HG03280 (cell line): ENCODE measurements around the gene SSTR5.

Source experiments
- ATAC-seq: cut with Tn5 transposase; IDR thresholded peaks from one replicate; pipeline ENCODE4 v1.9.1; 2021; ENCODE audit warnings: mild to moderate bottlenecking, moderate library complexity; ENCODE audit not compliant: unreplicated experiment

SSTR5 gene

DNA sequence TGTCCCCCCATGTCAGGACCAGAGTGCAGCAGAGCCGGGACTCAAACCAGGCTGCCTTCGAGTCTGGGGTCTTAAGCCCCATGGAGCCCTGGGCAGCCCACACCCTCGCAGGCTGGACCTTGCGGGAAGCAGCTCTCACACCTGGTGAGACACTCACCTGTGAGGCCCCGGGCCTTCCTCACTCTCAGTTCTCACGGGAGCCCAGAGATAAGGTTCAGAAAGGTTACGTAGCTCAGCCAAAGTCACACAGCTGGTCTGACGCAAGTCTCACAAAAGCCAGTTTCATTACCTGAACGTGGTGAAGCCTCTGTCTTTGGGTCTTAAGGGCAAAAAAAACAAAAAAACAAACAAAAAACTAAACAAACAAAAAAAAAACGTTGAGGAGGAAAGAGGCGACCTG lies 32.8 kb upstream of the SSTR5 start:
- ATAC-seq = no peak

DNA sequence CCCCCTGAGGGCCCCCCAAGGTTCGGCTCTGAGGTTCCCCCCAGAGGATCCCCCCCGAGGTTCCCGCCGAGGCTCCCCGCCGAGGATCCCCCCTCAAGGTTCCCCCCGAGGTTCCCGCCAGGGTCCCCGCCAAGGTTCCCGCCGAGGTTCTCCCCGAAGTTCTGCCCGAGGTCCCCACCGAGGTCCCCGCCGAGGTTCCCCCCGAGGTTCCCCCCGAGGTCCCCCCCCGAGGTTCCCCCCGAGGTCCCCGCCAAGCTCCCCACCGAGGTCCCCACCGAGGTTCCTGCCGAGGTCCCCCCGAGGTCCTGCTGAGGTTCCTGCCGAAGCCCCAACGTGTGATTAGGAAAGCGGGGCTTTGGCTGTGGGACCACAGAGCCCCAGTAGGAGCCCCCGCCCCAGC lies 32.2 kb upstream of the SSTR5 start:
- ATAC-seq = no peak

DNA sequence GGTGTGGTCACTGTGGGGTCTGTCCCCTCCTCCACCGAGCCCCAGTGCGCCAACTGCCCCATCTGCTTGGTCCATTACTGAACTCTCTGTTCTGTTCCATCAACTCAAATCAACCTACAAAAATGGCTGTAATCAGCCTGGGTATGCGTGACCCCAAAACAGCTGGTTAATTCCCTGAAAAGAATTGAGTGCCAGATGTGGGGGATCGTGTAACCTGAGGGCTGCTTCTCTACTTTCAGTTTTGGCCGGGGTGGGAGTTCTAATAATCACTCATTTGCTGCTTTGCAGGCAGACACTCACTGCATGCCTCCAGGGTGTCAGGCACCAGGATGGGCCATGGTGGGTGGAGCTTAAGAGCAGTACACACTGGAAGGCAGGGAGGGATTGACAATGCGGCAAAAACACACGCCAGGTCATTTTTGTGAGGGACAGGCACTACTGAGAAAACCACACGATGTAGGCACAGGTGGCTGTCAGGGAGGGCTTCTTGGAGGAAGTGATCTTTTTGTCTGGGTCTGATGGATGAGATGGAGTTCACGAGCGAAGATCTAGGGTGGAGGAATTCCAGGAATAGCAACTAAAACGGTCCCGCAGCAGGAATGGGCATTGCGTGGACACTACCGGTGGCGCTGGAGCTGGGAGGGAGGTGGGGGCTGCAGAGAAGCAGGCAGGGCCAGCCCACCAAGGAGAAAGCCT lies 30.4 kb upstream of the SSTR5 start:
- no peak for ATAC-seq

DNA sequence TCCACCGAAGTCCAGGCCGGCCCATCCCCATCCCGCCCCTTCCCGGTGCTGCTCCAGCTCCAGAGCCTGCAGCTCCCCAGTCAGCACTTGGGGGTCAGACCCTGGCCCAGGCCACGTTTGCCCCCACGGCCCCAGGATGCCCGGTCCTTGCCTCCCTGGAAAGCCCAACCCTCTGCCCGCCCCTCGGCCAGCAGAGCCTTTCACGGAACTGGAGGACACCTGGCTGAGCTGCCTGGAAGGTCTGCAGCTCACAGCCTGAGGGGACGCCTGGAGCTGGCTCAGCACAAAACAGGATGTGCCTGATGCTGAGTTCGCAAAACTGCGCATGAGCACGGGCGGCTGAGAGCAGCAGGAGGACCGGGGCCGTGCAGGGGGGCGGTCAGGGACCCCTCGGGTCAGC lies 29.7 kb upstream of the SSTR5 start:
- ATAC-seq = no peak

DNA sequence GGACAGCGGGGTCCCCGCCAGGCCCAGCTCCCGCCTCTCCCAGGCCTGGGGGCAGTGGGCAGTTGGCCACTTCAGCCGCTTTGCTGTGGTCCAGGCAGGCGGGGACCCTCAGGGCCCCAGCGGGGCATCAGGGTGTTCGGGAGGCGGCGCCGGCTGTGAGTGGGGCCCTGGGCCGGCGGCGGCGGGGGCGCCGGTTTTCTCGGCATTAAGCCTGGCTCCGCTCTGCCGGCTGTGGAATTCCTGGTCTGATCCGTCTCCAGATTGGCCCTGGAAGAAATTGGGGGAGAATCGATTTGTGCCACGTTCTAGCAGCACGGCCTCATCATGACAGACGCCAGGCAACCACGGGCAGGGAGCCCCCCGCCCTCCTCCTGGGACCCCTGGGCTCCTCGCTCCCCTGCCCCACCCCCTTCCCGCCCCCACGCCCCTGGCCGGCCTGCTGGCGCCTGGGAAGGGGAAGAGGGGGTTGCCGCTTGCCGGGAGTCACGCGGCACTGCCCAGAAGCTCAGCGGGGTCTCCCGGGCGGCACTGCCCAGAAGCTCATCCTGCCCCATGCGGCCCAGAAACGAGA lies 28.6 kb upstream of the SSTR5 start:
- no peak for ATAC-seq

DNA sequence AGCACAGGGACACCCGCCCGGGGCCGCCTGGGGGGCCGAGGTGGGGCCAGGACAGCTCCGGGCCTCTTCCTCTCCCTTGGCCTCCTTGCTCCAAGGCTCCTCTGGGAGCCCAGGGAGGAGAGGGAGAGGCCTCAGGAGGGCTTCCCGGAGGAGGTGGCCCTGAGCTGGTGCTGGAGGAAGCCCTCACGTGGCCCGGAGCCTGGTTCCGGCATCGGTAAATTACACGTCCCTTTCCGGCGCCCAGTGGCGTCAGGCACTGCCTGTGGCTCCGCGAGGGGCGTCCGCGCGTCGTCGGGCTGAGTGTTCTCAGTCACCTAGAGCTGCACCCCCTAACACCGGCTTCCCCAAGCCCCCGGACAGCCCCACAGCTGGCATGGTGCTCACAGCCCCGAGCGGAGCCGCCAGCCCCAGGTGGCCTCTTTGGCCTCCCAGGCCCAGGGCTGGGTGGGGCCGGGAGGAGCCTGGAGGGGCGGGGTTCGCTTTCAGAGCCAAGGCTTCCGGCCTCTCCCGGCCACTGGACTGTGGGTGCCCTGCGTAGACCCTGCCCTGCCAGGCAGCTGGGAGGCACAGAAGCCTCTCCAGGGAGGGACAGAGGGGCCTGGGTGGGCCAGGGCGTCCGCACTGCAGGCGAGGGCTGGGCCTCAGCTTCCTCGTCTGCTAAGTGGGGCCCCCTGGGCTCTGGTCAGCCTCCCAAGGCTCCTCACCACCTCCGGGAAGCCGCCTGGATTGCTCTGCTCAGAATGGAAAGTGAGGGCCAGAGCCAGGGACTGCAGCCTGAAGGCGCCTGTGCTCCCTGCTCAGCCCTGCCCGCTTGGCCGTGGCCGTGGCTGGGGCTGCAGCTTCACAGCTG lies 27.9 kb upstream of the SSTR5 start:
- no peak for ATAC-seq

DNA sequence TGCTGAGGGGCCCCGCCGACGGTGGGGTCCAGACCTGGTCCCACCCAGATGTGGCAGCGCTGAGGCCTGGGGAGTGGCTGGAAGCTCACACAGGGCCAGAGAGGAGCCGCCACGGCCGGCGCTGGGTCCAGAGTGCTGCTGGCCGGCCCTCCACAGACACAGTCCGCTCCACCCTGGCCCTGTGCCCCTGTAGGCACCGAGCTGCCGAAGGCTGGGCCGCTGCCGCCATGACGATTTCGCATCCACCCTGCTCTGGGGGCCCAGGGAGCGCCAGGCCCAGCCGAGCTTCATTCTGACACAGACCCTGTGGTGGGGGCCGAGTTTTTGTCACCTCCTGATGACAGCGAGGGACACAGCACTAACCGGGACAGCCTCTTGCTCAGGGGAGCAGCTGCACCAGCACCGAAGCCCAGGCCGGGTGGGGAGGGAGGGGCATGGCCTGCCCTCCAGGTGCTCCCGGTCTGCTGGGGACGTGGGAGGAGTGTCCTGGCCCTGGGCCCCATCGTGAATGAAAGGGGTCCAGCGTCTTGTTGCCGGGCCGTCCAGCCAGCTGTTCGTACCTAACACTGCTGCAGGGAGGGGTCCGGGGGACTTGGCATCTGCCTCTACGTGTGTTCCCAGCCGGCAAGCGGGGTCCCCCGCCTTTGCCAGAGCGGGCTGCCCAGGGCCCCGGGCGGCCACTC lies 27.1 kb upstream of the SSTR5 start:
- ATAC-seq = no peak

DNA sequence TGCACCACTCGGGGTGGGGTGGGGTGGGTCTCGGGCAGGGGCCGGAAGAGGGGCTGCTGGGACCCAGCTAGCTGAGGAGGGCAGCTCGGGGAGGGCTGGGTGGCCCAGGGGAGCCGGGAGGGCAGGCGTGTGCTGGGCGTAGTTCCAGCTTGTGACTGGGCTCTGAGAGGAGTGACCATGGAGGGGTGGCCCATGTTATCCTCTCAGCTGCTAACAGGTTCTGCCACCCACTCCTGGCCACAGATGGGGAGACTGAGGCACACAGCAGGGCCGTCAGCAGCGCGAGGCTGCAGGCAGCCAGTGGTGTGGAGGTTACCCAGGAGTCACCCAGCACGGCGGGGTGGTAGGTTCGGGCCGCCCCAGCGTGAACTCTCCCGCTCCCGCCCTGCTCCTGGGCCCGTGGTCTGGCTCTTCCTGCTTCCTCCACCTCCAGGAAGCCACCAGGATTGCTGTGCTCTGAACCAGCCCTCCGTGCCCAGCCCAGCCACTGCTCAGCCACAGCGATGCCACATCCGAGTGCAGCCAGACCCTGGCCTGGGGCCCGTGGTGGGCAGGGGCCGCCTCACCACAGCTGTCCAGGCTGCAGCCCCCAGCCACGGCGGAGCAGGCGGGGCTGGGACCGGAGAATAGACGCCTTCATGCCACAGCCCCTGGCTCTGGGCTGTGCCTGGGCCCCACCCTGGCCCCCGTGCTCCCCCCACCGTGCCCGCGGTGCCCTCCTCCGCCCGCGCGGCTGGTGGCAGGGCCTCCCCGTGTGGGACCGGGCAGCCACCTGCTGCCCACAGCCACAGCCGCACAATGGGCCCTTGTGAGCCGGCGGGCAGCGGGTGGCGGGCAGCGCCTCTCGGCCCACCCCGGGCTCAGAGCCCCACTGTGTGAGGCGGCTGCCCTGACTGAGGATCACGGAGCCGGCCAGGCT lies 26.3 kb upstream of the SSTR5 start:
- no peak for ATAC-seq

DNA sequence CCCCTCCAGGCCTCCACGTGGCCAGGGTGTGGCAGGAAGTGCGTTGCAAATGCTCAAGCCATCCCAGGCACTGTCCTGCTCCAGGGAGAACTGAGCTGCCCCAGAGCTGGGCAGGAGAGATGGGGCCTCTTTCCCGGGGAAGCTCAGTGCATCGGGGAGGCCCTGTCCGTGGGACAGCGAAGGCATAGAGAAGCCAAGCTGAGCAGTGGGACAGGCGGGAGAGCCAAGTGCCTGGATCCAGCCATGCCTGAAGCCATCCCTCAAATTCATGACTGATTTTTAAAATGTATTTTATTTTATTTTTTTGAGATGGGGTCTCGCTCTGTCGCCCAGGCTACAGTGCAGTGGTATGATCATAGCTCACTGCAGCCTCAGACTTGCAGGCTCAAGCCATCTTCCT lies 25.4 kb upstream of the SSTR5 start:
- ATAC-seq = no peak

DNA sequence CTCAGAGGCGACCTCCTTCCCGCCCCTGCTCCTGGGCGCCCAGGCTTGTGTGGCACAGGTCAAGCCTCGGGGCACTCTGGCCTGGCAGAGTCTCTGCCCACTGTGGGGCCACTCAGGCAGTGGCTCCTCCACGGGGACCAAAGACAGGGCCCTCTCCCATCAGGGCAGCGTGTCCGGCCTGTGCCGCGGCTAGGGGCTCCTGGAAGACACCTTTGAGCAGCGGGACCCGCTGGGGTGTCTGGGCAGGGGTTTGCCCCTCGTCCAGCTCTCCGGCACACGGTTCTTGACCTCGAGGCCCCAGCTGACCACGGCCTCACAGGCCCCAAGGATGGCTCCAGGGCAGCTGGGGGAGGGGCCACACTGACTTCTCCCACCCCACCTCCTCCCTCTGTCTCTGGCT lies 24.7 kb upstream of the SSTR5 start:
- no peak for ATAC-seq

DNA sequence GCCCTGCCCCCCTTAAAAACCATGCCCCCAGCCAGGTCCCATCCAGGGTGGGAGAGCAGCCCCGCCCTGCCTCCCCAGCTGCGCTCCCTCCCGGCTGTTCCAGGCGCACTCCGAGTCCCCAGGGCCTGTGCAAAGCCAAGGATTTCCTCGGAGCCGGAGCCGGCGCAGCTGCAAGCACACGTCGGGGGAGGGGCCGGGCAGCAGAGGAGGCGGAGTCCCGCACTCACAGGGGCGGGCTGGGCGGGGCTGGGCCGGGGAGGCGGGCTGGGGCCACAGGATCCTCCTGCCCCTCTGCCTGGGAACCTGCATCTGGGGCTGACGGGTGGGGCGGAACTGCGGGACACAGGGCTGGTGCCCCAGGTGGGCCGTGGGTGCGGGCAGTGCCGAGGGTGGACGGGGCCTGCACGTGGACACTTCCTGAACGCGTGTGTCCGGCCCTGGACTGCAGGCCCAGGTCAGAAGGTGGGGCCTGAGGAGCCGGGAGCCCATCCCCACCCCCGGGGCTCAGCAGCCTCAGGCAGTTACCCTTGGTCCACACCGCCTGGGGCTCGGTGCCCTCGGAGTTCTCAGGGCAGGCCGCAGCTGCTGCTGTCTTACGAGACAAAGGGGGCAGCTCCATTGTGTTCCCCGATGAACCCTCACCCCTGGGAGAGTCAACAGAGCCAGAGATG lies 24.0 kb upstream of the SSTR5 start:
- no peak for ATAC-seq

DNA sequence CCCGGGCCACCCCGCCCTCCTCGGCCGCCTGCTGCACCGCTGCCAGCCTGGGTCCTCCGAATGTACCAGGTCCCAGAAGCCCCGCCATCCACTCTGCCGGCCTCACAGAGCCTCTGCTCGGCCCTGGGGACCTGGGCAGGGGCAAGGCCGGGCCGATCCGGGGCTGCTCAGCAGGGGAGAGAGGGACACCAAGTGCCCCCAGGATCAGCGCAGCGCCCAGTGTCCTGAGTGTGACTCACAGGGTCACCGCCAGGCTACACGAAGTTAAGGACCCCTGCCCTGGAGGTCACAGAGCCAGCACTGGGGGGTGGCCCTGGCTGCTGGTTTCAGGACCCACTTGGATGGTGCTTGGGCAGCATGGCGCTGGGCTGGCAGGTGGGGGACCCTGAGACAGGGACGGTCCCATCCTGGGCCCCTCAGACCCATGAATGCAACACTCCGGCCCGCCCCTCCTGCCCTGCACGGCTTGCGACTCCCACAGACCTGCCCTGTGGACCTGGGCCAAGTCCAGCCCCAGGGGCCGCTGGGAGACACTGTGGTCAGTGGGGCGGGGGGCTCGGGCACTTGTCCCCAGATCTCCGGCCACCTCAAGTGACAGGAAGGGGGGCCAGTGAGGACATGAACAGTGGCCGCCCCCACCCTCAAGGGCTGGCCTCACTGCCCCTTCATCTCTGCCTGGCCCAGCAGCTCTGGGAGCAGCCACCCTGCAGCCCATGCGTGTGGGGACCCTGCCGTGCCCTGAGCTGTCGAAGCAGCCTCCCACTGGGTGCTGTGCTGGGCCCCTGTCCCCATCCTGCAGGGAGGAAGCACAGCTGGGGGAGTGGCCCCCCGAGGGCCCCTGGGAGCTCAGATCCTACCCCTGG lies 23.2 kb upstream of the SSTR5 start:
- ATAC-seq = no peak

DNA sequence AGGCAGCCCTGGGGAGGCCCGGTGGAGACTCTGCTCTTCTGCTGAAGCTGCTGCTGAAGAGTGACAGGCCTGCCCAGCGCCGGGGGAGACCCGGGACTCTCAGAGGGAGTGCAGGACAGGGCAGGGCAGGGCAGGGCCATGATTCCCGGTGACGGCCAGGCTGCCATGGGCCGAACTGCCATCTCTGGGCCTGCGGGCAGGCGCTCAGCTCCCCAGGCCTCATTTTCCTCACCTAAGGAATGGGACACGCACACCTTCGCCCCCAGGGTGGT lies 22.6 kb upstream of the SSTR5 start:
- no peak for ATAC-seq

DNA sequence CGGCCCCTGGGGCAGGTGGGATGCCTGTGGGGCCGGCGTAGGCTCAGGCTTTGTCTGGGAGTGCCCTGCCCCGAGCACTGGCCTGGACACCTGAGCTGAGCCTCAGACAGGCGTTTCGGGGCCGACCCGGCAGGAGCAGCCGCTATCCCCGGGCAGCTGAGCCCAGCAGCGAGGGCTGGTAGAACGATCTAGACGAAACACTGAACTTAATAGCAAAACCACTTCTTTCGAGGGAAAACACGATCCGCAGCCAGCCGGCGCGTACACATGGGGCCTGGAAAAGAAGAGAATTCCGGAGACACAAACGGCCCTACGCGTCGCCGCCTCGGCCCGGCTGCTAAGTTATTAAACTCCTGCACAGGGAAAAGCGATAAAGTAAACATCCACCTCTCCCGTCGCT lies 22.0 kb upstream of the SSTR5 start:
- no peak for ATAC-seq

DNA sequence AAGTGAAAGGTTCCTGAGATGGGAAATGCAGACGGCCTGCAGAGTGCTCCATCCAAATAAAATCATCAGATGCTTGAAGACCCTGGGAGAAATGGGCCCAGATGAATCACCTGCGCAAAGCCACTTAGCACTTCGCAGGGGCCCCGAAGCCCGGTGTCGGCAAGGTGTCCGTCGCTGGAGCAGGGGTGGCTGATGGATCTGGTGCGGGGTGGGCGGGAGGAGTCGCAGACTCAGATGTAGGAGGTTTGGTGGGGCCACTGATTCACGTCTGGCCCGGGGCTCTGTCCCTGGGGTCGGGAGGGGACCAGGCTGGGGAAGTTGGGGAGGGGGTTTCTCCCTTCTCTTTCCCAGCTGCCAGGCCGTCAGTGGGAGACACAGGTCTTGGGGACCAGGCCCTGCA lies 21.6 kb upstream of the SSTR5 start:
- ATAC-seq = no peak

DNA sequence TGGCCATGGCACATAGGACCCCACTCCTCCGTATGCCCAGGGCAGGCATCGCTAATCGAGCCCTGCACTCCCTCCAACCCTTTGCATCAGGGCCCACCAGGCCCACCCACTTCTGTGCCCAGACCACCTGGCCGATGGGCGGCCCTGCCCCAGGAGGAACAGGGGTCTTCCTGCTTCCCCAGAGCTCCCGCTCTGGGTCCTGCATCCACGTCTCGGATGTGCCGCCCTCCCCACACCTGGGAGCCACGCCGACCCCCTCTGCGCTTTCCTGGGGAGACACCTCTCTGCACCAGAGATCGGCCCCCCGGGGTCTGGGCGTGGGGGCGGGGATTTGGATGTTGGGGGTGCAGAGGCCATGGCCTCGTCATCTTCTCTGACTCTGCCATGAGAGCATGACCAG lies 21.1 kb upstream of the SSTR5 start:
- no peak for ATAC-seq

DNA sequence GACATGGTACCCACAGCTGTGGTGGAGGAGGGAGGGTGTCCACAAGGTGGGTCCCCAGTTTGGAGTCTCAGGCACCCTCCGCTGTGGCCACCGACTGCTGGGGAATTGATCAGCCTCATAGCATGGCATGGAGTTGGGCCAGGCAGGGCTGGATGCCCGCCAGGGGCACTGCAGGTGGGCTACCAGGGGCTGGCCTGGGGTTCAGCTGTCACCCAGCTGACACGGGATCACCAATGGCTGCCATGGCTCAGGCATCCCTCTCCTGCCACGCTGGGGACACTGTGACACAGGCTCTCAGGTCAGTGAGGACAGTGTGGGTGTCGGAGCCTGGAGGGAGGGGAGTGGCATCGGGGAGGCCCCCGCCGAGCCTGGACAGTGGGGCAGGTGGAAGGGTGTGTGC lies 19.8 kb upstream of the SSTR5 start:
- ATAC-seq = no peak

DNA sequence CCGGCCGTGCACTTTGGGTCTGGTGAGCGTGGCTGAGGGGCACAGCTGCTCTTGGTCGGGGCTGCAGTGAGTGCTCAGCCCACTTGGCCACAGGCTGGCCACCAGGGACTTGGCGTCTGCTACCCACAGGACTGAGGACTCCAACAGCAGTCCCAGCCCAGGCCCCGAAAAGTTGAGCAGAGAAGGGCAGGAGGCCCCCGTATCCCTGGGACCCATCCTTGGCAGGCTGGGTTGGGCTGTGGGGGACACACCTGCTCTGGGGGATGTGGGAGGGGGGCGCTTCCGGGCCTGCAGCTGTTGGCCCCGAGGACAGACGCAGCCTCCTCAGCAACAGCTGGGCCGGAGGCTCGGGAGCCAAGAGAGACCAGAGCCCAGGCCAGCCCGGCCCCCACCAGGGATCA lies 19.4 kb upstream of the SSTR5 start:
- ATAC-seq = no peak

DNA sequence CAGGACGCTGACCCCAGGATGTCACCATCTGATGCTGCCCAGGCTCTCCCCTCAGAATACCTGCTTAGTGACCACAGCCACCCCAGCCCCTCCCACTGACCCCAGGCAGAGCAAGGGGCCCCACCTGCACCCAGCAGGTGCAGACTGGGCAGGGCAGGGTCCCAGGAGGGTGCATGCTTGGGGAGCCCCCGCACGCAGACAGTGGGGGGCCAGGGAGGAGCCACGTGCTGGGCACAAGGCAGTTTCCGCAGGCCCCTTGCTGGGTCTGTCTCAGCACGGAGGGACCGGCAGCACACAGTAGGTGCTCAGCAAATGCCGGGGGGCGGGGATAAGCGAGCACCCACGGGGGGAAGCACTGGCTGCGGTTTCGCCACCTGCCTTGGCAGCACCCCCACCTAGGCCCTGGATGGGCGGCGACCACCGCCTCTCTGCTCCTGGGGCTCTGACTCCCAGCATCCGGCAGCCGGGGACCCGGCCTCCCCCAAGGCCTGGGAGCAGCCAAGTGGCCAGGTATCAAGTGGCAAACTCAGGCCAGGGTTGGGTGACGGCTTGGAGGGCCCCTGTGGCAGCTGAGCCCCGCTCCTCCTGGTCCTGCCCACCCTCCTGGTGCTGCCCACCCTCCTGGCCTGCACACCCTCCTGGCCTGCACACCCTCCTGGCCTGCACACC lies 18.7 kb upstream of the SSTR5 start:
- no peak for ATAC-seq
